ENCODE measurements around the gene HERPUD2. TPM values are rescaled to one million over a fixed set of nuclear protein-coding genes. Genes with fewer than 3 reads are reported as not detected.

HERPUD2 gene
- total RNA-seq, 4 donors from 2014 or later, result 25.3 to 44.1 (median 39.3) TPM

DNA sequence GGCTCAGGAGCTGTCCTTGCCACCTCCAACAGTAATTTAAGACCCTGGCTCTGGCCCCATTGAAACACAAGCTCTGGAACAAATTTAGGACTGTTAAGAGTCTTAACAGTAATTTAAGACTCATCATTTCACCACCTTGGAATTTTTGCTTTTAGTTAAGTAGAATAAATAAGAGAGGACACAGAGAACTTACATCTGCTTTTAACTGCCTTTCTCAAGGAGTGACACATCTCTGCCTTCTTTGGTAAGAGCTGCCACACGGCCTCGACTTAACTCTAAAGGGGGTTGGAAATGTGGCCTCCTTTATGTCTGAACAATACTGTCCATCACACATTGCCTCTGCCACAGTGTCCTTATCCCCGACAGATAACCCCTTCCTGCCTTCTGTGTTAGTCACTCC is 77.9 kb downstream of the HERPUD2 start:
- no peaks in the 10 kb centered on the region for H3K9me3 ChIP-seq
- H3K4me1 ChIP-seq, result no peaks in the 10 kb centered on the region
- H3K36me3 ChIP-seq, result no peaks in the 10 kb centered on the region
- DNase-seq (ENCODE audit: low spot score in 2 of 2), result no peak
- H3K27me3 ChIP-seq, result no peaks in the 10 kb centered on the region
- WGBS, 2 donors, result 60 to 67% methylated on average over 3 of the region's 3 CpGs
- TF ChIP-seq EP300 (IDR thresholded peaks at IDR 0.05), result no peak
- TF ChIP-seq, protein P1, sequence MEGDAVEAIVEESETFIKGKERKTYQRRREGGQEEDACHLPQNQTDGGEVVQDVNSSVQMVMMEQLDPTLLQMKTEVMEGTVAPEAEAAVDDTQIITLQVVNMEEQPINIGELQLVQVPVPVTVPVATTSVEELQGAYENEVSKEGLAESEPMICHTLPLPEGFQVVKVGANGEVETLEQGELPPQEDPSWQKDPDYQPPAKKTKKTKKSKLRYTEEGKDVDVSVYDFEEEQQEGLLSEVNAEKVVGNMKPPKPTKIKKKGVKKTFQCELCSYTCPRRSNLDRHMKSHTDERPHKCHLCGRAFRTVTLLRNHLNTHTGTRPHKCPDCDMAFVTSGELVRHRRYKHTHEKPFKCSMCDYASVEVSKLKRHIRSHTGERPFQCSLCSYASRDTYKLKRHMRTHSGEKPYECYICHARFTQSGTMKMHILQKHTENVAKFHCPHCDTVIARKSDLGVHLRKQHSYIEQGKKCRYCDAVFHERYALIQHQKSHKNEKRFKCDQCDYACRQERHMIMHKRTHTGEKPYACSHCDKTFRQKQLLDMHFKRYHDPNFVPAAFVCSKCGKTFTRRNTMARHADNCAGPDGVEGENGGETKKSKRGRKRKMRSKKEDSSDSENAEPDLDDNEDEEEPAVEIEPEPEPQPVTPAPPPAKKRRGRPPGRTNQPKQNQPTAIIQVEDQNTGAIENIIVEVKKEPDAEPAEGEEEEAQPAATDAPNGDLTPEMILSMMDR (IDR thresholded peaks at IDR 0.05), result no peak
- TF ChIP-seq POLR2A (IDR thresholded peaks at IDR 0.05), result no peak
- no peak overlapping the region for H3K4me3 ChIP-seq
- no peak overlapping the region for H3K27ac ChIP-seq

DNA sequence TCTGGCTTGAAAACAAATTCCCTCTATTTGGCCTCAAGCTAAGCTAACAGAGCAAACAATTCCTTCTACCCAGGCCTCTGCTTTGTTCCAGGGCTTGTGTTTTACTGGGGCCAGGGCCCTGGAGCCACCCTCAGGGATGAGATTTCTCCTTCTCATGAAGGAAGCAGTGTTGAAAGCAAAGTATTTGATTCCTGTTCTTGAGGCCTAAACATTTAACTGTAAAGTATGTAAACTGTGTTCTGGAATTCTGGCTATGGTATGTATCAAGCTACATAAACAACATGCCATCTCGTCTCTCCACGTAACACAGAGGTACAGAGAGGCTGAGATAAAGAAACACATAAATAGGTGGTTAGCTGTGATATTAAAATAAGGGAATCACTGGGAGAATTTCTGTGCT is 81.8 kb downstream of the HERPUD2 start:
- Histone ChIP-seq H3K36me3 (no peaks in the 10 kb centered on the region), H3K27me3 (no peaks in the 10 kb centered on the region), H3K4me1 (no peaks in the 10 kb centered on the region), H3K27ac (no peak overlapping the region), H3K4me3 (no peak overlapping the region), H3K9me3 (no peaks in the 10 kb centered on the region)
- TF ChIP-seq, protein P1 (IDR thresholded peaks at IDR 0.05), result no peak
- TF ChIP-seq EP300 (IDR thresholded peaks at IDR 0.05), result no peak
- no peak for TF ChIP-seq POLR2A (IDR thresholded peaks at IDR 0.05)
- DNase-seq (ENCODE audit: low spot score in 2 of 2), result no peak
- WGBS, 2 donors, result 79 to 80% methylated on average over 2 of the region's 2 CpGs

DNA sequence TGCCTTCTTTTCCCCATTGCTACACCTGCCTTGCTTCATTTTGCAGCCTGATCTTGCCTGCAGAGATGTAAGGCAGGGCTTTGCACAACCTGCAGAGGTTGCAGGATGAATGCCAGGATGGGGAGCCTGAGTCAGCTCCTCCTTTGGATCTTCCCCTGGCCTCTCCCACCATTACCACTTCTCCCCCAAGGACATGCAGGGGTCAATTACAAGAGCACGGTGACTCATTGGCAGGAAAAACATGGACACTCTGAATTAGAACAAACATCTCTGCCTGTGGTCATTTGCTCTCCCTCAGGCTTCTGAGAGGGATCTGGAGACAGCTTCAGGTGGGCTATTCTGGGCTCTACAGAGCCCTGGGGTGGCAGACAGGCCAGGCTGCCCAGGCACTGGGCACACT is 89.2 kb downstream of the HERPUD2 start:
- Histone ChIP-seq H3K27ac (no peak overlapping the region), H3K9me3 (no peaks in the 10 kb centered on the region), H3K4me3 (no peak overlapping the region), H3K36me3 (no peaks in the 10 kb centered on the region), H3K4me1 (peaks cover 0 to 13% (median 0%) of the 10 kb centered on the region in 4 donors), H3K27me3 (no peaks in the 10 kb centered on the region)
- DNase-seq (ENCODE audit: low spot score in 2 of 2), result peak in 1 of 2 donors; percentile 32
- TF ChIP-seq EP300 (IDR thresholded peaks at IDR 0.05) (no peak), POLR2A (IDR thresholded peaks at IDR 0.05) (no peak)
- TF ChIP-seq, protein P1 (IDR thresholded peaks at IDR 0.05), result no peak
- WGBS, 2 donors, result 55 to 61% methylated on average over 1 of the region's 1 CpG

DNA sequence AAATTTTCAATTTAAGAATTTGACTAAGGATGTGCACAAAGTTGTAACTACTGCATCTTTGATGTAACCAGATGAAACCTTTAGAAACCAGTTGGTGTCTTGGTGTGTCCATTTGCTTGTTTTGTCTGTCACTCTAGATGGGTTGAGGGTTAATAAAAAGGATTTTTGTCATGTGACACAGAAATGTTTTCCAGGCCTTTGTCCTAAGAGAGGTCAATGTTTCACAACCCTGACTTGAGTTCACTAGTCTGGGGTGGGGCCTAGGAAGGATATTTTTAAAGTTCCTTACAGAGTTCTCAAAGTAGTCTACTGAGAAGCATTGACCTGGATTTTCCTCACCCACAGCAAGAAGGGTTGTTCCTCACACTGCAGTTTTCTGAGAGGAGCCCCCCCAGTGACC is 90.3 kb downstream of the HERPUD2 start:
- TF ChIP-seq EP300 (IDR thresholded peaks at IDR 0.05), result peak in 1 of 2 donors; percentile 39
- TF ChIP-seq, protein P1 (IDR thresholded peaks at IDR 0.05), result no peak
- Histone ChIP-seq H3K9me3 (no peaks in the 10 kb centered on the region), H3K27ac (no peak overlapping the region), H3K4me1 (peaks cover 0 to 13% (median 0%) of the 10 kb centered on the region in 4 donors), H3K36me3 (no peaks in the 10 kb centered on the region), H3K4me3 (no peak overlapping the region), H3K27me3 (no peaks in the 10 kb centered on the region)
- DNase-seq (ENCODE audit: low spot score in 2 of 2), result peak in 1 of 2 donors; percentile 17

DNA sequence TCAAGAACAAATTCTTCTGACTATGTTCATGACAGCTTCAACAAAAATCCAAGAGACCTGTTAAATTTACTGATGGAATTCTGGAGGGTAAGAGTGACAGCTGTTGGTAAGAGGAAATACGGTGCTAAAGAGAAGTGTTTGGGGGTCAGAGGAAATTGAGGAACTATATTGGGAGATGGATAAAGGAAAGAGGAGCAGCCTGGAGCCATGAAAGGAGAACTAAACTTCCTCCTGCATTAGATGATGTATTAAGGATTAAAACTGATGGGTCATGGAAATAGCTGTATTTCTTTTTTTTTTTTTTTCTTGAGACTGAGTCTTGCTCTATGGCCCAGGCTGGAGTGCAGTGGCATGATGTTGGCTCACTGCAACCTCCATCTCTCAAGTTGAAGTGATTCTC is 95.3 kb downstream of the HERPUD2 start:
- Histone ChIP-seq H3K27ac (no peak overlapping the region), H3K4me1 (peaks cover 0 to under 1% (median 0%) of the 10 kb centered on the region in 4 donors), H3K4me3 (no peak overlapping the region), H3K27me3 (no peaks in the 10 kb centered on the region), H3K36me3 (no peaks in the 10 kb centered on the region), H3K9me3 (no peaks in the 10 kb centered on the region)
- DNase-seq (ENCODE audit: low spot score in 2 of 2), result no peak
- TF ChIP-seq, protein P1 (IDR thresholded peaks at IDR 0.05), result no peak
- TF ChIP-seq EP300 (IDR thresholded peaks at IDR 0.05), result no peak
- 78 to 81% methylated on average over 1 of the region's 1 CpG for WGBS, 2 donors
